T-helper 2 cell treated with Interferon-gamma antibody and Interleukin-4, amounts not matched to agents 5 μg/mL and 100 μg/mL, for 36 hours (primary cell): Measurements from ENCODE around the gene TMEM245.

Experiments
- DNase-seq: peaks from one replicate; pipeline ENCODE4 v3.0.0; 2021; ENCODE audit warnings: low spot score
- H3K27ac Mint-ChIP-seq: one replicate; pipeline ENCODE4 v1.8.0; 2021; ENCODE audit warnings: mild to moderate bottlenecking, mixed read lengths
- H3K27me3 Mint-ChIP-seq: one replicate; pipeline ENCODE4 v1.8.0; 2021; ENCODE audit warnings: low read depth, mixed read lengths
- H3K36me3 Mint-ChIP-seq: one replicate; pipeline ENCODE4 v1.8.0; 2021; ENCODE audit warnings: low read depth, mixed read lengths
- H3K4me1 Mint-ChIP-seq: one replicate; pipeline ENCODE4 v1.8.0; 2021; ENCODE audit warnings: low read depth, mixed read lengths
- H3K4me3 Mint-ChIP-seq: one replicate; pipeline ENCODE4 v1.8.0; 2022; ENCODE audit warnings: mild to moderate bottlenecking, moderate library complexity, mixed read lengths
- H3K9me3 Mint-ChIP-seq: one replicate; pipeline ENCODE4 v1.8.0; 2021; ENCODE audit warnings: mixed read lengths

TMEM245 gene

GRCh38 chr9:109012876-109013678 lies 106.7 kb downstream of the TMEM245 start, which contains the start of gene CTNNAL1:
Gene CTNNAL1 (minus strand): TSS chr9:109013499. CDS start chr9:109013442, 57 bp downstream.
- Mint-ChIP-seq H3K36me3 (peaks cover 3% of the 10 kb centered on the region), H3K27ac (peak within 1 kb of the TSS; percentile 85), H3K4me3 (peak within 1 kb of the TSS; percentile 90), H3K27me3 (peaks cover 23% of the 10 kb centered on the region), H3K4me1 (peaks cover 31% of the 10 kb centered on the region), H3K9me3 (no peaks in the 10 kb centered on the region)
- peak; percentile 82 for DNase-seq

- H3K36me3 Mint-ChIP-seq, result peaks cover 1% of the 10 kb centered on the region
- DNase-seq, result peak; percentile 74
- H3K27me3 Mint-ChIP-seq, result peaks cover 25% of the 10 kb centered on the region
- peaks cover 31% of the 10 kb centered on the region for H3K4me1 Mint-ChIP-seq
- peak overlapping the region; percentile 90 for H3K4me3 Mint-ChIP-seq
- no peaks in the 10 kb centered on the region for H3K9me3 Mint-ChIP-seq
- H3K27ac Mint-ChIP-seq, result peak overlapping the region; percentile 85
Observed at GRCh38 chr9:109012009-109012875, 107.5 kb downstream of the TMEM245 start.

GRCh38 chr9:109011231-109011671 lies 108.5 kb downstream of the TMEM245 start:
- Mint-ChIP-seq H3K4me3 (peak overlapping the region; percentile 90), H3K27me3 (peaks cover 31% of the 10 kb centered on the region), H3K36me3 (peaks cover 1% of the 10 kb centered on the region), H3K27ac (no peak overlapping the region), H3K4me1 (peaks cover 31% of the 10 kb centered on the region), H3K9me3 (no peaks in the 10 kb centered on the region)
- peak; percentile 8 for DNase-seq

GRCh38 chr9:109010746-109011145 lies 109.0 kb downstream of the TMEM245 start:
- DNase-seq, result peak; percentile 77
- peaks cover 33% of the 10 kb centered on the region for H3K27me3 Mint-ChIP-seq
- H3K4me1 Mint-ChIP-seq, result peaks cover 31% of the 10 kb centered on the region
- H3K27ac Mint-ChIP-seq, result no peak overlapping the region
- no peaks in the 10 kb centered on the region for H3K36me3 Mint-ChIP-seq
- no peaks in the 10 kb centered on the region for H3K9me3 Mint-ChIP-seq
- peak overlapping the region; percentile 31 for H3K4me3 Mint-ChIP-seq

GRCh38 chr9:109005678-109006077 lies 114.1 kb downstream of the TMEM245 start:
- no peak overlapping the region for H3K4me3 Mint-ChIP-seq

GRCh38 chr9:109003116-109003515 lies 116.6 kb downstream of the TMEM245 start:
- Mint-ChIP-seq H3K4me3 (no peak overlapping the region), H3K9me3 (peaks cover 19% of the 10 kb centered on the region), H3K36me3 (peaks cover 7% of the 10 kb centered on the region), H3K4me1 (peaks cover 9% of the 10 kb centered on the region), H3K27ac (no peak overlapping the region), H3K27me3 (peaks cover 43% of the 10 kb centered on the region)
- DNase-seq, result no peak

More at GRCh38 chr9:109005678-109006077, 114.1 kb downstream of the TMEM245 start:
- Mint-ChIP-seq H3K27me3 (peaks cover 41% of the 10 kb centered on the region), H3K4me1 (peaks cover 16% of the 10 kb centered on the region), H3K27ac (no peak overlapping the region), H3K36me3 (peaks cover 7% of the 10 kb centered on the region), H3K9me3 (peaks cover 19% of the 10 kb centered on the region)
- no peak for DNase-seq

- Mint-ChIP-seq H3K27ac (no peak overlapping the region), H3K36me3 (peaks cover 11% of the 10 kb centered on the region)
- no peak for DNase-seq
Observed at GRCh38 chr9:109002141-109002540, 117.6 kb downstream of the TMEM245 start.

GRCh38 chr9:109001275-109001676 lies 118.5 kb downstream of the TMEM245 start:
- Mint-ChIP-seq H3K27me3 (peaks cover 35% of the 10 kb centered on the region), H3K4me1 (peaks cover 12% of the 10 kb centered on the region), H3K27ac (no peak overlapping the region), H3K36me3 (peaks cover 11% of the 10 kb centered on the region), H3K4me3 (no peak overlapping the region), H3K9me3 (peaks cover 19% of the 10 kb centered on the region)
- DNase-seq, result no peak

More at GRCh38 chr9:109002141-109002540, 117.6 kb downstream of the TMEM245 start:
- H3K4me1 Mint-ChIP-seq, result peaks cover 10% of the 10 kb centered on the region
- peaks cover 40% of the 10 kb centered on the region for H3K27me3 Mint-ChIP-seq
- H3K9me3 Mint-ChIP-seq, result peaks cover 19% of the 10 kb centered on the region
- no peak overlapping the region for H3K4me3 Mint-ChIP-seq

GRCh38 chr9:108997112-108997511 lies 122.6 kb downstream of the TMEM245 start:
- Mint-ChIP-seq H3K27me3 (peaks cover 16% of the 10 kb centered on the region), H3K9me3 (peaks cover under 1% of the 10 kb centered on the region), H3K4me3 (no peak overlapping the region)

GRCh38 chr9:108996643-108997042 lies 123.1 kb downstream of the TMEM245 start:
- H3K4me1 Mint-ChIP-seq, result peaks cover 18% of the 10 kb centered on the region
- H3K9me3 Mint-ChIP-seq, result no peaks in the 10 kb centered on the region
- no peak for DNase-seq
- H3K27ac Mint-ChIP-seq, result no peak overlapping the region
- peaks cover 14% of the 10 kb centered on the region for H3K27me3 Mint-ChIP-seq
- H3K36me3 Mint-ChIP-seq, result peaks cover 4% of the 10 kb centered on the region
- no peak overlapping the region for H3K4me3 Mint-ChIP-seq

More at GRCh38 chr9:108997112-108997511, 122.6 kb downstream of the TMEM245 start:
- Mint-ChIP-seq H3K36me3 (peaks cover 4% of the 10 kb centered on the region), H3K27ac (no peak overlapping the region), H3K4me1 (peaks cover 19% of the 10 kb centered on the region)
- no peak for DNase-seq

GRCh38 chr9:108994695-108995094 lies 125.1 kb downstream of the TMEM245 start:
- Mint-ChIP-seq H3K27me3 (peaks cover 5% of the 10 kb centered on the region), H3K9me3 (no peaks in the 10 kb centered on the region), H3K27ac (peak overlapping the region; percentile 9), H3K36me3 (peaks cover 4% of the 10 kb centered on the region), H3K4me3 (no peak overlapping the region), H3K4me1 (peaks cover 11% of the 10 kb centered on the region)
- no peak for DNase-seq

GRCh38 chr9:108991479-108991878 lies 128.3 kb downstream of the TMEM245 start:
- Mint-ChIP-seq H3K4me3 (no peak overlapping the region), H3K36me3 (peaks cover 9% of the 10 kb centered on the region), H3K27ac (no peak overlapping the region), H3K9me3 (peaks cover 9% of the 10 kb centered on the region), H3K27me3 (no peaks in the 10 kb centered on the region), H3K4me1 (peaks cover 7% of the 10 kb centered on the region)
- no peak for DNase-seq

GRCh38 chr9:108983885-108984284 lies 135.9 kb downstream of the TMEM245 start:
- Mint-ChIP-seq H3K27ac (no peak overlapping the region), H3K27me3 (no peaks in the 10 kb centered on the region), H3K36me3 (peaks cover 9% of the 10 kb centered on the region), H3K4me3 (no peak overlapping the region), H3K4me1 (no peaks in the 10 kb centered on the region), H3K9me3 (peaks cover 9% of the 10 kb centered on the region)
- DNase-seq, result no peak

- H3K4me1 Mint-ChIP-seq, result no peaks in the 10 kb centered on the region
- no peaks in the 10 kb centered on the region for H3K27me3 Mint-ChIP-seq
- H3K27ac Mint-ChIP-seq, result no peak overlapping the region
- H3K36me3 Mint-ChIP-seq, result peaks cover under 1% of the 10 kb centered on the region
- no peak overlapping the region for H3K4me3 Mint-ChIP-seq
- no peak for DNase-seq
- no peaks in the 10 kb centered on the region for H3K9me3 Mint-ChIP-seq
Observed at GRCh38 chr9:108980893-108981292, 138.9 kb downstream of the TMEM245 start.
